Dermis microvascular lymphatic vessel endothelial cell (primary cell): ENCODE measurements around the gene EFNA5. TPM values are rescaled to one million over a fixed set of nuclear protein-coding genes. Genes with fewer than 3 reads are reported as not detected.
A peak's percentile ranks its signal among the peaks of the same experiment; 100 is the strongest.

Experiments
- DNase-seq, 2 donors: peaks; one replicate each; pipeline versions ENCODE4 v3.0.0 to v3.0.0-alpha.2; 2010; ENCODE audit warnings: low read depth in 2 of 2
- total RNA-seq: library from RNA; depleted of rRNA; stranded (reverse); fragments of >200 nt; gene quantifications from 2 replicates; pipeline ENCODE4 v1.2.1, GENCODE V29; 2014

The EFNA5 gene
- total RNA-seq, 1 donor from 2014 or later = 101 TPM

- DNase-seq = peak in 1 of 2 donors; percentile 9
Measured at GRCh38 chr5:107646418-107646817, 24.3 kb downstream of the EFNA5 start.

- DNase-seq = no peak
Measured at GRCh38 chr5:107640568-107640967, 30.2 kb downstream of the EFNA5 start.

- DNase-seq = no peak
Measured at GRCh38 chr5:107639990-107640389, 30.7 kb downstream of the EFNA5 start.

GRCh38 chr5:107636555-107636954 is 34.2 kb downstream of the EFNA5 start:
- no peak for DNase-seq

- no peak for DNase-seq
Measured at GRCh38 chr5:107636068-107636467, 34.7 kb downstream of the EFNA5 start.

GRCh38 chr5:107634981-107635848 is 35.5 kb downstream of the EFNA5 start:
- no peak for DNase-seq

- peak in 1 of 2 donors; percentile 23 for DNase-seq
Measured at GRCh38 chr5:107633171-107633901, 37.4 kb downstream of the EFNA5 start.

- no peak for DNase-seq
Measured at GRCh38 chr5:107631805-107632362, 38.9 kb downstream of the EFNA5 start.

GRCh38 chr5:107630184-107630583 is 40.6 kb downstream of the EFNA5 start:
- DNase-seq = no peak

GRCh38 chr5:107624235-107624634 is 46.5 kb downstream of the EFNA5 start:
- DNase-seq = no peak

- no peak for DNase-seq
Measured at GRCh38 chr5:107621089-107621488, 49.6 kb downstream of the EFNA5 start.

- no peak for DNase-seq
Measured at GRCh38 chr5:107619781-107620180, 51.0 kb downstream of the EFNA5 start.

- peak in 1 of 2 donors; percentile 53 for DNase-seq
Measured at GRCh38 chr5:107618242-107618641, 52.5 kb downstream of the EFNA5 start.

- DNase-seq = no peak
Measured at GRCh38 chr5:107617052-107617451, 53.7 kb downstream of the EFNA5 start.

GRCh38 chr5:107616213-107616612 is 54.5 kb downstream of the EFNA5 start:
- DNase-seq = no peak

- DNase-seq = no peak
Measured at GRCh38 chr5:107615299-107615817, 55.4 kb downstream of the EFNA5 start.

GRCh38 chr5:107612541-107612940 is 58.2 kb downstream of the EFNA5 start:
- no peak for DNase-seq

- no peak for DNase-seq
Measured at GRCh38 chr5:107610798-107611197, 59.9 kb downstream of the EFNA5 start.

- DNase-seq = no peak
Measured at GRCh38 chr5:107607671-107608345, 62.9 kb downstream of the EFNA5 start.

- DNase-seq = no peak
Measured at GRCh38 chr5:107607196-107607595, 63.5 kb downstream of the EFNA5 start.

GRCh38 chr5:107605596-107606125 is 65.1 kb downstream of the EFNA5 start:
- DNase-seq = peak; percentile 34 to 56
